ENCODE measurements around the gene KRT75. TPM values are rescaled to one million over a fixed set of nuclear protein-coding genes. Genes with fewer than 3 reads are reported as not detected.
A peak's percentile ranks its signal among the peaks of the same experiment; 100 is the strongest.
"Not testable (repeated sequence)": the region's sequence is repeated elsewhere in the genome, so short reads cannot be mapped to it uniquely, and the experiment has no call there.

KRT75 gene
- total RNA-seq, 1 donor from 2014 or later, result not detected

DNA sequence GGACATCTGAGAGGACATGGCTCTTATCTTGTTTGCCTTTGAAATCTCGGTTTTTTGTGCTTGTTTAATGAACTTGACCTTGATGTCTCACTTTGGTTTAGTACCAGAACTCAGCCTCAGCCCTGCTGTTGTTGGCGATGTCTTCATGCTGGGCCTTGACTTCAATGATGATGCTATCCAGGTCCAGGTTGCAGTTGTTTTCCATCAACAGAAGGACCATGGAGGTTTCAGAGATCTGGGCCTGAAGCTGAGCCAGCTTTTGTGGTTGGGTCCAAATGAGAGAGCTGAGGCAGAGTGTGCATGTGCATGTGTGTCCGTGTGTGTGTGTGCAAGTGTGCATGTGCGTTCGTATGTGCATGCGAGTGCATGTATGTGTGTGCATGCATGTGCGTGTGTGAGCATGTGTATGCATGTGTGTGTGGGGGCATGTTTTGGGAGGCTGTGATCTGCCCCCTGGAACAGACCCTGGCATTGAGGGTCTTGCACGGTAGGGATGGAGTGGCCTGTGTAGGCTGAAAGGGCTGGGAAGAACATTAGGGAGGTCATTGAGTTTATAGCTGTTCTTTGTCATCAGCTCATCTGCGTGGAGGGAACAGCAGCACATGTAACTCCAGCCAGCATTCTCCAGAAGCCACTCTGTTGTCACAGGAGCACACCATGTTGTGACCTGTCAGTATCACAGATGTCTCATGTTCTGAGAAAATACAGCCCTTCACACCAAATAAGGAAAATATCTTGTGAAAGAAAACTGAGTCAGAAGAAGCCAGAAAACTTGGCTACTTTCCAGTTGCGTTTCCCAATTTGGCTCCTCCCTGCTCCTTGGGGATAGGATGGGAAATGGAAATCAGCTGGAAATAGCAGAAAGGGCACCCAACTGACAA, 18.1 kb downstream of the KRT75 start:
- peak; percentile 73 for DNase-seq (ENCODE audit: low spot score)

- no peak for DNase-seq (ENCODE audit: low spot score)
Measured at GRCh38 chr12:52414936-52415335, 19.2 kb downstream of the KRT75 start.

DNA sequence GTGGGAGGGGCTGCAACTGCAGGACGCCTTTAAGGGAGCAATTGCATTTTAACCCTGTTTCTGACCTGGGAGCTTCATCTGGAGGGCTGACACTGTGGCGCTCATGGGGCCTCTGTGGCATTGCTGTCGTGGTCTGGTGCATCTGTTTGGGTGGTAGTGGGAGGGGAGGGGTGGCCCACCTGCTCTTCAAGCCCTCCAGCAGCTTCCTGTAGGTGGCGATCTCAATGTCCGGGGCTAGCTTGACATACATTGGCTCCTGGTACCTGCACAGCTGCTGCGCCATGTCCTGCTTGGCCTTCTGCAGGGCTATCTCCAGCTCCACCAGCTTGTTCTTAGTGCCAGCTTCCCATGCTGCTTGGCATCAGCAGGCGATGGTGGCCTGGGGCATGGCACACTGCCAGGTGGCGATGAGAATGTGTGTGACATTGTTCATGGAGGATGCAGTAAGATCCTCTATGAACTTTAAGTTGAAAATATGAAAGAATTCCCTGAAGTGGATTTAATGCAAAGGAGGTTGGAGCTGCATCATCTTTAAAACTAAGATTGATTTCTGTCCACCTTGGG, 20.3 kb downstream of the KRT75 start:
- no peak for DNase-seq (ENCODE audit: low spot score)

GRCh38 chr12:52413202-52413601, 21.0 kb downstream of the KRT75 start:
- DNase-seq (ENCODE audit: low spot score), result no peak

- DNase-seq (ENCODE audit: low spot score), result no peak
Measured at GRCh38 chr12:52411815-52412214, 22.4 kb downstream of the KRT75 start.

GRCh38 chr12:52410589-52411248, 23.5 kb downstream of the KRT75 start:
- not testable (repeated sequence) for DNase-seq (ENCODE audit: low spot score)

- DNase-seq (ENCODE audit: low spot score), result no peak
Measured at GRCh38 chr12:52407918-52408317, 26.3 kb downstream of the KRT75 start.

- DNase-seq (ENCODE audit: low spot score), result no peak
Measured at GRCh38 chr12:52405922-52406385, 28.2 kb downstream of the KRT75 start, which contains the start of gene KRT82. KRT82 (minus strand) TSS chr12:52406335; CDS start chr12:52406277, 58 bp downstream.

- DNase-seq (ENCODE audit: low spot score), result no peak
Measured at GRCh38 chr12:52404951-52405350, 29.2 kb downstream of the KRT75 start.

DNA sequence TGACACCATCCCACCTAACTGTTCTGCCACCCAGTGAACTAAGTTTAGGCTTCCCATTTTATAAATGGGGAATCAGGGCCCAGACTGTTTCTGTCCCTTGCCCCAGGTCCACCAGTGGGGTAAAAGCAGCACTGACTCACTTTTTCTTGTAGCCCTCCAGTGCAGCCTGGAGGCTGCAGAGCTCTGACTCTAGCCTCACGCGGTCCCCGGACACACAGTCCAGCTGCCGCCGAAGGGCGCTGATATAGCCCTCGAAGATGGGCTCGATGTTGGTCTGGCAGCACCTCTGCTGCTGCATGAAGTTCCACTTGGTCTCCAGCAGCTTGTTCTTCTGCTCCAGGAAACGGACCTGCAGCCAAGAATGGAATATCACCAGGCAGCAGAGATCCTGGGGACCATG, 30.6 kb downstream of the KRT75 start:
- DNase-seq (ENCODE audit: low spot score), result no peak

DNA sequence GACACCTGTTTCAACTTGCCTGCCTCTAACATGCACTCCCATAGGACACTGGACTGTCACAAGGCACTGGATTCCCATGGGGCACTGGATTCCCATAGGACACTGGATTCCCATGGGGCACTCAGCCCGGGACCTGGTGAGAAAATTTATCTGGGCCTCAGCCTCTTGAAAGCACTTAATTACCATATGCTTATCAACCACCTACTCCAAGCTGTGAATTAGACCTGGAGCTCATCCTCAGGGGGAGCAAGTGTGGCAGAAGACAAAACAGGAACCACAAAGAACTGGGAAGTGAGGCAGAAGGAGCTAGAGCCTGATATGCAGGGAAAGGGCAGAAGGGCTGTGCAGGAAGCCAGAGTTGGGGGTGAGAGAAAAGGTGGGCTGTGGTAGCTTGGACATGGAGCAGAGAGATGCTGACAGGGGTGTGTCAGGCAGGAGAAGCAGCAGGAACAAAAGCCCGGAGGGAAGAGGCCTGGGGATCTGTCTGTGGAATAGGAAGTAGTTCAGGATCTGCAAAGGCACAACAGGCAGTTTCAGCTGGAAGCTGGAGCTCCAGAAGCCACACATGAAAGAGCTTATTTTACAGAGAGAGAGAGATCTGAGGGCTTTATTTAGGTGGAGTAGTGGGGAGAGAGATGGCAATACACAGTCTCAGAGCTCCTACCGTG, 31.2 kb downstream of the KRT75 start:
- DNase-seq (ENCODE audit: low spot score), result no peak

- no peak for DNase-seq (ENCODE audit: low spot score)
Measured at GRCh38 chr12:52402377-52402776, 31.8 kb downstream of the KRT75 start.

- DNase-seq (ENCODE audit: low spot score), result no peak
Measured at GRCh38 chr12:52401926-52402325, 32.2 kb downstream of the KRT75 start.

DNA sequence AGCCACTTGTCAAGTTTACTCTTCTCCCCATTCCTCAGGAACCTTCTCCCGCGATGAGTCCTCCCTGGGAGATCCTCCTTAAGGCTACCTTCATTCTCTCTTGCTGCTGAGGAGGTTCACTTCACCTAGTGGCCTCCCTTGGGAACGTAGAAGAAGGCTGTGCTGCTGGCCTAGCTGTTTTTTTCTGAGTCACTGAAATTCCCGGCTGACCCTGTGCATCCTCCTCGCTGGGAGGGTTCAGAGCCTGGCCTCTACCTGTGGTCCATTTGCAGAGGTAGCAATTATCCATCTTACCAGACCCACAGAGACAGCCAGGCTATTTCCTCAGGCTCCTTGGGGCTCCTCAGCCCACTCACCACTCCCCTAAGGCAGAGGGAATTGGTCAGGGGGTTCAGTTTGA, 32.6 kb downstream of the KRT75 start:
- no peak for DNase-seq (ENCODE audit: low spot score)

GRCh38 chr12:52400906-52401305, 33.3 kb downstream of the KRT75 start:
- DNase-seq (ENCODE audit: low spot score), result no peak

GRCh38 chr12:52399756-52400155, 34.4 kb downstream of the KRT75 start:
- DNase-seq (ENCODE audit: low spot score), result no peak

DNA sequence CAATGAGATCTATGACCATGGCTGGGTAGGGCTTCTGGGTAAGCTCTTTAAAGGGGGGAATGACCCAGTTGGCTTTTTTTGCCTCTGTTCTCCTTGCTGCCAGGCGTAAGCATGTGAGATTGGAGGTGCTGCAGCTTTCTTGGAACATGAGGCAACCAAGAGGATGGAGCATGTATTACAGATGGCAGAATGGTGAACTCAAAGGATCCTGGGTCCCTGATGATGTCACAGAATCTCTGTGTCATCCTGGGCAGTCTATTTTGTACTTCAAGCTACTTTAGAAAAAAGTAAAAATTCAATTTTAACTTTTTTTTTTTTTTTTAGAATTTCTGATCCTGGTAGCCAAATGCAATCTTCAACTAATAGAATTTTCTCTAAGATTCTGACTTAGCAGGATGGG, 36.0 kb downstream of the KRT75 start:
- no peak for DNase-seq (ENCODE audit: low spot score)

DNA sequence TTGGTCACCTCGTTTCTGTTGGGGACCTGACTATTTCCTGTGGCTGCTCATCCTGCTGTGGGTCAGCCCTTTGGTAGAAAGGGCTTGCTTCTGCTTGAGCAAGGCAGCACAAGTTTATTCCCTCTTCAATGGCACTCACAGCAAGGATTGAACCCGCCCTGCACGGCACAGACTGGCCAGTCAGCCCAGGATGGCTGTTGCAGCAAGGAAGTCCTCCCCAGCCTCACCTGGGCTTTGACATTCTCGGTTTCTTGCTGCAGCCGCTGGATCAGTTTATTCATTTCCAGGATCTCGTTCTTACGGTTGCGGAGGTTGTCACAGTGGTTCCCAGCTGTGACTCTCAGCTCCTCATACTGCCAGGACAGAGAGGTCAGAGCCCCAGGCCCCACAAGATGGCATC, 37.5 kb downstream of the KRT75 start:
- DNase-seq (ENCODE audit: low spot score), result no peak

DNA sequence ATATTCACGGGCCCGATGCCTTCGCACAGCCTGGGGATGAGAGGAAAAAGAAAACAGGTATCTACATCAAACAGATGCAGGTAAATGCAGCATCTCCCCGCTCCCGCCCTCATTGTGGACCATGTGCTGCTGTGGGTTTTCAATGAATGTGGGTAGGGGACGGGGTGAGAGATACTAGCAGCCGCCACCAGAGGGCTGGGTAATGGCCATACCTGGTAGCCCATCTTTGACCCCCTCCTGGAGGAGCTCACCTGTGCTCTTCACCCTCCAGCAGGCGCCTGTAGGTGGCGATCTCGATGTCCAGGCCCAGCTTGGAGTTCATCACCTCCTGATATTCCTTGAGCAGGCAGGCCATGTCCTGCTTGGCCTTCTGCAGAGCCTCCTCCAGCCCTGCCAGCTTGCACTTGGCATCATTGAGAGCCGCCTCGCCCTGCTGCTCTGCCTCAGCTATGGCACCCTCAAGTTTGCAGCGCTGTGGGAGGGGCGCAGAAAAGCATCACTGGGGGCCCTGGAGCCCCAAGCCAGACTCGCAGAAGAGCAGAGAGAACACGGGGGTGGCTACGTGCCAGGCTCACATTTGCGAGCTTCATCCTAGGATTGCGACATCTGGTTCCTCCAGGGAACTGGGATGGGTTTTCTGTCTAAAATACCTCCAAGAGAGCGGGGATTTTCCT, 38.3 kb downstream of the KRT75 start:
- no peak for DNase-seq (ENCODE audit: low spot score)

DNA sequence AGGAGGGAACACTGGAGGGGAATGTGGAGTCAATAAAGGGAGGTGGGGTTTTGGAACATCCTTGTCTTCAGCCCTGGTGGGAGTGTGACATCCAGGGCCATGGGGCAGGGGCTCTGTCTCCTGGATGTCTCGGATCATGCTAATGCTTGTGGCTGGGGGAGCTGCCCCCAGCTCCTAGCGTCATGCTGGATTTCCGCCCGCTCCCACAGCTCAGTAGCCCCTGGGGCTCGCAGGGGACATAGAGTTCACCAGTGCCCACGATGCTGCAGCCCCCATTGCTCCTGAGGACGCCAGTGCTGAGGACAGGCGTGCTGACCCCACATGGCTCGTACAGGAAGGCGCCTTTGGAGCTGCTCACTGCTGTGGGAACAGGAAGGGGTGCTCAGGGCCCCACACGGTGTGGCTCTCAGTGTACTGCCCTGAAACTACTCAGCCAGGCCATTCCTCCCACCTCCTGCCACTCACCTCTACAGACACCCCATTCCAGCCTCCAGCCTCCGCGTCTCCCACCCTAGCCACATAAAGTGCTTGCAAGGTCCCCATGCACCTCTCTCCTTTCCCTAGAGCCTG, 39.2 kb downstream of the KRT75 start:
- DNase-seq (ENCODE audit: low spot score), result no peak

GRCh38 chr12:52392465-52393007, 41.6 kb downstream of the KRT75 start:
- DNase-seq (ENCODE audit: low spot score), result no peak

All from ureter (tissue), 1 donor.